SHP77 treated with DMSO at 0.1 percent for 48 hours (cell line): ENCODE measurements around the gene RNASEH2A.
A peak's percentile ranks its signal among the peaks of the same experiment; 100 is the strongest.
"Not testable (repeated sequence)": the region's sequence is repeated elsewhere in the genome, so short reads cannot be mapped to it uniquely, and the experiment has no call there.

Source experiments
- DNase-seq: peaks from one replicate; lab custom pipeline; 2025; lab: John Stamatoyannopoulos, UW

RNASEH2A gene

DNA sequence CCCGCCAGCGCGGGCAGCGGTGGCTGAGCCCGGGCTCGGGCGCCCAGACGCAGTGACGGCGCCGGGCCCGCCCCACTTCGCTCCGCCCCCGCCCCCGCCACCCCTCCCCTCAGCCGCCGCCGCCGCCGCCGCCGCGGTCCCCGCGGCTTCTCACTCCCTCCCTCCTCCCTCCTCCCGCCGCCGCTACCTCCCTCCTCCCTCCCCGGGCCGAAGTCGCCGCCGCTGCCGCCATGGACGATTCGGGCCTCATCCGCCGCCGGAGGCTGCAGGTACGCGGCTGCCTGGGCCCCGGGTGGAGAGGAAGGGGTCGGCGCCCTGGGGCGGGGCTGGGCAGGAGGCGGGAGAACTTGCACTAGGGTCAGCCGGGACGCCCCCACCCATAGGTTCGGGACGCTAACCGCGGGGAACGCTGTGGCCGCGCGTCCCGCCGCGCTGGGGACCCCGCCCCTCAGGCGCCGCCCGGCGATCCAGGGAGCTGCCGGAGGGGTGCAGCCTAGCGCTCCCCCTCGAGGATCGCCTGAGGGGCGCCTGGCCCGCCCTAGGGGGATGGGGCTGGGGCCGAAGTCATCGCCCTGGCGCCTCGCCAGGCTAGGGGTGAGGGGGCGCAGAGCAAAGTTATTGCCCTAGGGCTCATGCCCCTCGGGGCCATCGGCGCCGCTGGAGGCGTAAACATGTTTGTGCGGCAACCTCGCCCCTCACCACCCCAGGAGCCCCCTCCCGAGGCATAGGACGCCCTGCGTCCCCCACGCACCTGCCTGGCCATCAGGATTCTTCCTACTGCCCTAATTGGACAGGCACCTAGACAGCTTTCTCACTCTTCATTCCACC lies 27.6 kb downstream of the RNASEH2A start:
- peak; percentile 16 for DNase-seq

DNA sequence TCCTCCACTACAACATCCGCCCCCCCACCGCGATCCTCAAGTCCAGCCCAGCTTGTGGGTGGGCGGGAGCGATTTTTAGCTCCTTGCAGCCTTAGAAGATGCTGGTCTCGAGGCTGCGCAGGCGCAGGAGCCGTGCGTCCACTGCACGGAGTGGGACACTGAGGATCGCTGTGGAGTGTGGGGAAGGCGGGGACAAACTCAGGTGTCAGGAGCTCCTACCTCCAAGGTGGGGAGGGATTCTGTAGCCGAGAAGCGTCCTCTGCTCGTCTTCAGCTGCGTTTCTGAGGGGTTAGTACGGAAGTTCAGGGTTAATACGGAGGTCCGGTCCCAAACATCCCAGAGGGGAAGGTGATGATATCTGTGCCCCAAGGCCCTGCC lies 28.2 kb downstream of the RNASEH2A start, which contains the start of gene RTBDN:
RTBDN (minus strand) TSS at position 14 of the 378 bp plus-strand sequence. CDS start 4,600 bp downstream, outside the sequence.
- DNase-seq = no peak

DNA sequence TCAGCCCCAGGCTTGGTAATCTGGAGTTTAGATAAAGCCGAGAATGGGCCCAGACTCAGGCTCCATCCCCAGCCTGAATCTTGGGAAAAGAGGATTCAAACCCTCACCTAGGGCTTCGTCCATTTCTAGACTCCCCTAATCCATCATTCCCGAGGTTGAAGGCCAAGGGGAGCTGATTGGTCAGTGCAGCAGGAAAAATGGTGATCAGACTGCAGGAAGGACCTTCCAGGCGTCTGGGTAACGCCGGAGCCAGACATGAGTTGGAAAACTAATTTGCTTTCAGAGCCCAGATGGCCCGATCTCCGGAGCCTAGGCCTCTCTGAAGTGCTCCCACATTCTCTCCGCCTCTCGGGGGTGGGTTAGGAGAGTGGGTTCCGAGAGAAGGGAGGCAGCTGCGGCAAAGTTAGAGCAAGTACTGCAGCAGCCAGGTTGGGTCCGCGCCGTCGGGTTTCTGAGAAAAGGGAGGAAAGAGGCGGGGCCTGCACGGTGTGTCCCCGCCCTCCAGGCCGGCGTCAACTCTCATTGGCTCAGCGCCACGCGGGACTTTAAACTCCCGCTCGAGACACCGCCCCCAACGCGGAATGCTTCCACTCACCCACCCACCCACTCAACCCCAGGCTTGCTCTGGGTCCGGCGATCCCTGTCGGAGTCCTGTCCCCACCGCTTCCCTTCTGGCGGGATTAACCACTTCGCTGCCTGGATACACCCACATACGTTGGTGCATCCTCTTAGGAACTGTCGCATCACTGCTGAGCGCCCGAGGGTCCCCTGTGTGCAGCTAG lies 28.8 kb downstream of the RNASEH2A start:
- DNase-seq = peak; percentile 39

DNA sequence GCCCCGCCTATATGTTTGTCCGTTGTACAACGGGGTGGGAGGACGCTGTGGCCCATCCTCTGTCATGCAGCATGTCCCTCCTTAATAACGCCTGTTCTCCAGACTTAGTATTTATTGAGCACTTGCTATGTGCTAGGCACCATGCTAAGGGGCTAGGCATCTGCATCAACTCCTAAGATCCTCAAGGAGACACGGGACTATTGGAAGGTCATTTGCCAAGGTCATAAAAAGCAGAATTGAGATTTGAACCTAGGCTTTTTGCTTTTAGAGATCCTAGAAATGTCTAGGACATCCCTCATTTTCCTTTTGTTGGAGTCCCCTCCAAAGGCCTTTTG lies 30.1 kb downstream of the RNASEH2A start:
- no peak for DNase-seq

DNA sequence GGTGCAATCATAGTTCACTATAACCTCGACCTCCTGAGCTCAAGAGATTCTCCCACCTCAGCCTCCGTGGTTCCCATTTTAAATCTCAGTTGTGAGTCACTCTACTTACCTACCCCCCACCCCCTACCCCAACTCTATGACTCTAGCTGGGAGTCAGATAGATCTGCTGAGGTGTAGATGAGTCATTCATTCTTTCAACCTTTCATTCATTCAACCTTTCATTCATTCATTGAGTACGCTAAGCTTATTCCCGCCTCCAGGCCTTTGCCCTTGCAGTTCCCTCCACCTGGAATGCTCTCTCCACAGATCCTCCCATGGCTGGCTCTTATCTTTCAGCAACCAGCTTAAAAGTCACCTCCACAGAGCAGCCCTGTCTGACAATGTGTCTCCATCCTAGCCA lies 30.8 kb downstream of the RNASEH2A start:
- no peak for DNase-seq

DNA sequence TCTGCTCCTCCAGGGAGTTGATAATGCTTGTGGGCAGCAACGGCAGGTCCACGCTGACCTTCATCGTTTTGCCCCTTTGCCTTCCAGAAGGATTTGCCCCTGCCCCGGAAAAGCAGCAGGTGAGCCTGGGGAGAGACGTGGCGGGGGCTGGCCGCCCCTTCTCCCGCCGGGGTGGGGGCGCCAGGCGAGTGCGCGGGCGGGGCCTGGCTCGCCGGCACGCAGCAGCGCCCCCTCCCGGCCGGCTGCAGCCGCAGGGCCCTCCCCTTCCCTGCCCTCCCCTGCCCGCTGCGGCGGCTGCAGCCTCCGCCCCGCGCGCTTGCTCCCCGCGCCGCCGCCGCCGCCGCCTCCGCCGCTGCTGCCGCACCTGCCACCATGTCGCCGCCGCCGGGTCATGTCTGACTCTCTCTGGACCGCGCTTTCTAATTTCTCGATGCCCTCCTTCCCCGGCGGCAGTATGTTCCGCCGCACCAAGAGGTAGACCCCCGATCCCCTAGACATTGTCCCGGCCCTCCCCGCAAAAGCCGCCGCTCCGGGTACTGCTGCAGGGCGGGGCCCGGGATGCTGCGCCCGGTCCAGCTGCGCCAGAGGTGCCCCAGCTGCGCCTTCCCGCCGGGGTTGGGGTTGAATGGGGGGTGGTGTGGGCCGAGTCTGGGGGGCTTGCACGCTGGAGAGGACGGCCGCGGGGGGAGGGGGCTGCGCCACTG lies 31.9 kb downstream of the RNASEH2A start, which contains the start of gene MAST1:
MAST1 (plus strand) TSS at position 334 of the 704 bp plus-strand sequence; CDS start at position 392, 58 bp downstream.
- peak; percentile 43 for DNase-seq

DNA sequence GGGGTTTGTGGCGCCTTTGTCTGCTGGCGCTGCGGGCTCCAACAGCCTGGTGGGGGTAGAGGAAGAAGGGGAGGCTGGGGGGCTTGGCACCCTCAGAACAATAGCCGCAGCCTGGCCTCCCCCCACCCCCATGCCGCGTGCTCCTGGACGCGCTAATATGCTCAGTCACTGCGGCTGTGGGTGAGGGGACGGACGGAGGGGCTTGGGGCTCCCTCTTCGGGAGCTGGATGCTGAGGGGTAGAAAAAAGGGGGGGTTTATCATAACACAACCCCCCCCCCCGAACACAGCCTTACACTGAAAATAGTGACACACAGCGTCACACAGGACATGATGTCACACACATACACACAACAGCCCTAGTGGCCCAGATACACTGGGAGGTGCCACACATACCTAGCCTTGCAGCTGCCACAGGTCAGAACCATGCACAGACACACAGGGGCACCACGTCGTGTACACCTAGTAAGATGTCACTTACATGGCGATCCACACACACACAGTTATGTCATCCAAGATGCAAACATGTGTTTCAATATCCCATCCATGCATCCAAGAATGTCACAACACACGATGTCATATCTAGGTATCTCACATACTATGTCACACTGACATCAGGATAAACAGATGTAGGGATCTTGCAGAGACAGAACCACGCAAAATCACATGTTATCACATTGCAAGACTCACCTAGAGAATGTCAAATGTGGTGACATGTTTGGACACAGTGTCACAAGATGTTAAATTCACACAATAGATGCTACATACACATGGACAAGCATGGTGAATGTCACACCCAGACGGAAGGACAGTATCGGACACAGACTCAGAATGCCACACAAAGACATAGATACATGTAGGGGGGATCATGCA lies 32.7 kb downstream of the RNASEH2A start:
- no peak for DNase-seq

DNA sequence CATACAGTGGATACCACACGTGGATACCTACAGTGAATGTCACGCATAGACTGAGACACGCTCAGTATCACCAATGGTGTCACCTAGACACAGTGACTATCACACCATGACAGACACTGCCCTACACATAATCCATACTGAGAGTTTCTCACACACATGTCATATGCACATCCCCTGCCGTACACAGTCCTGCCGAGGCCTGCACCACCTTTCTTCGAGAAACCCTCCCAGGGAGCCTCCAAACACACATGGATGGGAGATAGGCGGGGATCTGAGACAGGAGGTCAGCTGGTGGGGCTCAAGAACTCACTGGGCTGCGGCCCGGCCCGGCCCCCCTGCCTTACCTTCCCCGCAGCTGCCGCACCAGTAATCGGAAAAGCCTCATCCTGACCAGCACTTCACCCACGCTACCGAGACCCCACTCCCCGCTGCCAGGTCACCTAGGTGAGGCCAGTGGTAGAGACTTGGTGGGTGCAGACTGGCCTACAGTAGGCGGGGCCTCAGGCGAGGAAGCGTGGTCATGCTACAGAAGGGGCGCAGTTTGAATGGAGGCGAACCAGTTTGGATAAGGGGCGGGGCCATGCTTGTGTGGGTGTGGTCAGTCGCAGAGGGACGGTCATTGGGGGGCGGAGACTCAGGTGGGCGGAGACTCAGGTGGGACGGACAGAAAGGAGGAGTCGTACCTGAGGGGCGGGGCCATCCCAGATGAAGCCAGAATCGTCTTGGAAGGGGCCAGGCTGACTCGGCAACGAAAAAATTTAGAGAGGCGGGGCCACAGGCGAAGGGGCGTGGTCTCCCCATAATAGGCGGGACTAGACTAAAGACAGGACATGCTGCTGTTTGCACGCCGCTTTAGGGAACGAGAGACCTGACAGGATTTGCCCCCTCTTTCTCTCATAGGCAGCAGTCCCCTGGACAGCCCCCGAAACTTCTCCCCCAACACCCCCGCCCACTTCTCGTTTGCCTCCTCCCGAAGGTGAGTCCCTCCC lies 34.0 kb downstream of the RNASEH2A start:
- no peak for DNase-seq

DNA sequence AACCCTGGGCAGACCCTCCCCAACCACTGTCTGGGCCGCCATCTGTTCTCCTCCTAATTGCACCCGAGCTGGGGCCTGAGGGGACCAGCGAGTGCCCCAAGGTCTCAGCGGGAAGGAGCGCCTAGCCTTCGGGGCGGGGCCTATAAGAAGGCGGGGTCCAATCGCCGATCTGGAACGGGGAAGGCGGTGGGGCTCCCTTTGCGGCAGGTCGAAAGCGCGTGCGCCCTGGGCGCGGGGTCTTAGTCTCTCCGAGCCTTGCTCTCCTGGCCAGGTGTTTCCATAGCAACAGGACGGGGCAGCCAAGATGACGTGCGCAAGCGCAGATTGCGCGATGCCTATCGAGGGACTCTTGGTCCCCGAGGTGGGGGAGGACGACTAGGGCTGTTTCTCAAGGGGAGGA lies 34.7 kb downstream of the RNASEH2A start:
- no peak for DNase-seq

DNA sequence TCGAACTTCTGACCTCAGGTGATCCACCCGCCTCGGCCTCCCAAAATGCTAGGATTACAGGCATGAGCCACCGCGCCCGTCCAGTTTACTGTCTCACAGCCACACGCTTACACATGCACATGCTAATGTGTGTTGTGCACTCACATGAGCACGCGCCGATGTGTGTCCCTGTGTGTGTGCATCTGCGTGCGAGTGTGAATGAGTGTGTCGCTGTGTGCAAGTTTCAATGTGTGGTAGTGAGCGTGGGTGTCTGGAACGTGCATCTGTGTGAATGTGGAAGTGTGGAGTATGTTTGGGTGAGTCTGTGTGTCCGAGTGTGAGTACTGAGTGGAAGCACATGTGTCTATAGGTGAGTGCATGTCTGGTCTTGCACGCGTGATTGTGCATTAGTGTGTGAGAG lies 36.1 kb downstream of the RNASEH2A start:
- DNase-seq = no peak

DNA sequence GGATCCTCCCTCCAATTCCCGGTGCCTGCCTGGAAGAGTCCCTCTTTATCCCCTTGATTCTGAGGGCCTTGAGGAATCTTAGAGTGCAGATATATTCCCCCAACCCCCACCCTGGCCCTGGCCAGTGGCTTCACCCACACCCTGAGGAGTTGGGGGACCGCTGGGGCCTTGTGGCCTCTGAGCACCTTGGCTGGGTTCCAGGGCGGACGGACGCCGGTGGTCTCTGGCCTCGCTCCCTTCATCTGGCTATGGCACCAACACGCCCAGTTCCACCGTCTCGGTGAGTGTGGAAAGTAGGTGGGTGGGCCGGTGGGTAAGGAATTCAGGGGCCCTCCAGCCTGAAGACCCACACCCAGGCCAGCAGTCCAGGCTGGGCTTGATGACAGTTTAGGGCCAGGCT lies 36.9 kb downstream of the RNASEH2A start:
- DNase-seq = no peak

DNA sequence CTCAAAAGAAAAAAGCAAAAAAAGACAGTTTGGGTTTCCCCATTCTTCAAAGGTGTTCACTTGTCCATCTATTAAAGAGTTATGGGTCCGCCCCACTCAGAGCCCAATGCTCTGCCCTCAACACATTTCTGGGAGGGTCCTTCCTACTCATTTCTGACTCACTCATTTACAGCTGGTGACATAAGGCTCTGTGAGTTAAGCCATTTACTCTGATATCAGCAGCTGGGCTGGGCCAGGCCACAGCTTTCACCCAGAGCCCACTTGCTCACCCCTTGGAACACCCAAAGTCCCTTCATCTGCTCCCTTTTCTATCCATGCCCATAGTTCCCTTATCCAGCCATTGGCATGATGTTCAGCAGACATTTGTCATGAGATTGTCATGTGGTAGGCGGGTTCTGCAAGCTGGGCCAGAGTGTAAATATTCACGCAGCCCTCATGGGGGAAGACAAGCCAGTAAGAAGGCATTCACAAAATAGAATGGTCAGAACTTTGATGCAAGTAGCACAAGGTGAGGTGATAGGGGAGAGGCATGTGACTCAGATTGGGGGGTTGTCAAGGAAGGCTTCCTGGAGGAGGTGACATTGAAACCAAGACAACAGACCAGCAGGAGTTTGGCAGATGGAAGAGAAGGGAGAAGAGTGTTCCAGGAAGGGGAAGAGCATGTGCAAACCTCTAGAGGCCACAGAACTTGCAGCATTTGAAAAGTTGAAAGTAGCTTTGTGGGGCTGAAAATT lies 37.8 kb downstream of the RNASEH2A start:
- no peak for DNase-seq

DNA sequence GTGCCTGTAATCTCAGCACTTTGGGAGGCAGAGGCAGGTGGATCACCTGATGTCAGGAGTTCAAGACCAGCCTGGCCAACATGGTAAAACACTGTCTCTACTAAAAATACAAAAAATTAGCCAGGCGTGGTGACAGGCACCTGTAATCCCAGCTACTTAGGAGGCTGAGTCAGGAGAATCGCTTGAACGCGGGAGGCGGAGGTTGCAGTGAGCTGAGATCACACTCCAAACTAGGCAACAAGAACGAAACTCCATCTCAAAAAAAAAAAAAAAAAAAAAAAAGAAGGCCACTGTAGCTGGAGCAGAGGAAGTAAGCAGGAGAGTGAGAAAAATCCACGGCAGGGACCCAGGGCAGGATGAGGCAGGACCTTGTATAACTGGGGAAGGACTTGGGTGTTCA lies 40.2 kb downstream of the RNASEH2A start:
- DNase-seq = not testable (repeated sequence)

DNA sequence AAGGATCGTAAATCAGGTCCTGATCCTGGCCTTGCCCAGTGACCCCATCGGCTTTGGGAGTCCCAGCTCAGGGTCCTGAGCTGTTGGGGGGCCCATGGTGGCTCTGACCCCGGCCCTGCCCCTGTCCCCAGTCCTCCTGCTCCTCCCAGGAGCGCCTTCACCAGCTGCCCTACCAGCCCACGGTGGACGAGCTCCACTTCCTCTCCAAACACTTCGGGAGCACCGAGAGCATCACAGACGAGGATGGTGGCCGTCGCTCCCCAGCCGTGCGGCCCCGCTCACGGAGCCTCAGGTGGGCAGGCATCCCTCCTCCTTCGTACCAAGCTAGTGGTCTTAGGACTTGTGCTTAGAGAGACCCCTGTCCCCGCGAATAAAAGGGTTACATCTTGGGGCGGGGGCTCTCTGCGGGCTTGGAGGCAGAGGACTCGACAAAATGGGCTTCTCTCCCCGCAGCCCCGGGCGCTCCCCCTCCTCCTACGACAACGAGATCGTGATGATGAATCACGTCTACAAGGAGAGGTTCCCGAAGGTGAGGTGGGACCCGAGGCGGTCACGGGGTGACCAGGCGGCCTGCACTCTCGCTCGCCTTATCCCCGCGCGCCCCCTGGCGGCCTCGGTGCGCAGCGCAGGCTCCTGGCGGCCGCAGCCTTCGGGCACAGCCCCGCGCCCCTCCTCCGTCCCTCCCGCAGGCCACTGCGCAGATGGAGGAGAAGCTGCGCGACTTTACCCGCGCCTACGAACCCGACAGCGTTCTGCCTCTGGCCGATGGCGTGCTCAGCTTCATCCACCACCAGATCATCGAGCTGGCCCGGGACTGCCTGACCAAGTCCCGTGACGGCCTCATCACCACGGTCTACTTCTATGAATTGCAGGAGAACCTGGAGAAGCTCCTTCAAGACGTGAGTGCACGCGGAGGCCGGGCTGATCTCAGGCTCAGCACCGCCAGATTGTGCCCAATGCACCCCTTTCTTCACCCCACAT lies 41.1 kb downstream of the RNASEH2A start:
- peak; percentile 15 for DNase-seq

DNA sequence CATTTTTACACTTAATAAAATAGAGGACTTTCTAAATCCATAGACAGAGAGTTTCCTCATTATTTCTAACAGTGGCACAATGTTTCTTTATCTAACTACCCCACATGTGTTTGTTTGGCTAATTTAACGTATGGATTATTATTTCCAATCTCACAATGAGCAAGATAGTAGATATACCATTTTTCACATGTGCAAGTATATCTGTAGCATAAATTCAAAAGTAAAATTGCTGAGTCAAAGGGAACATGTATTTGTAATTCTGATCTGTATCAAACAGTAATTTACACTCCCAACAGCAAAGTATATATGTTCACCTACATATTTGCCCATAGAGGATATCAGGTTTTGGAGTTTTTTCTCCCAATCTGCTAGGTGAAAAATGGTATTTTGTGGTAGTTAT lies 50.3 kb downstream of the RNASEH2A start:
- DNase-seq = no peak

DNA sequence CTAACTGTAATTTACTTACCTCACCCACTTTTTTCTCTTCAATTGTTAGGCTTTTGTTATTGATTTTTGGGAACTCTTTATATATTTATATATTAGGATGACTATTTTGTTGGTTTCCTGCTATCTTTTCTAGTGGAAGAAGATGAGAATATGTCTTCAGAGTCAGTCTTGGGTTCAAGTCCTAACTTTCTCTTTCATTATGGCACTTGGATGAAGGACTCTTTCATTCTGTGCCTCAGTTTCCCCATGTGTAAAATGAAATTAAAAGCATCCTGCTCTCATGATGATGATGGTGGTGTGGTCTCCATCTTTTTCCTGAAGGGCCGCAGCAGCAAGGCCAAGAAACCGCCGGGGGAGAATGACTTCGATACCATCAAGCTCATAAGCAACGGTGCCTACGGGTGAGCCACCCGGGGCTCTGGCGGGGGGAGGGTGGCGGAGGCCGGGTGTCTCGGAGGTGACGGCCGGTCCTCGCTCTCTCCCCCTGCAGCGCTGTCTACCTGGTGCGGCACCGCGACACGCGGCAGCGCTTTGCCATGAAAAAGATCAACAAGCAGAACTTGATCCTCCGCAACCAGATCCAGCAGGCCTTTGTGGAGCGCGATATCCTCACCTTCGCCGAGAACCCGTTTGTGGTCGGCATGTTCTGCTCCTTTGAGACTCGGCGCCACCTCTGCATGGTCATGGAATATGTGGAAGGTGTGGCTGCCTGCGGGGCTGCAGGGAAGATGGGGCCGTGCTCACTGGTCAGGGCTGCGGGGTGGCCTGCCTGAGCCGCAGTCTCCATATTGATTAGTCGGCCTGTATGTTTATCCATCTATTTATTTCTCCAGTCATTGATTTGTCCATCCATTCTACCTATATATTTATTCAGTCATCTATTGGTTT lies 51.9 kb downstream of the RNASEH2A start:
- DNase-seq = no peak

DNA sequence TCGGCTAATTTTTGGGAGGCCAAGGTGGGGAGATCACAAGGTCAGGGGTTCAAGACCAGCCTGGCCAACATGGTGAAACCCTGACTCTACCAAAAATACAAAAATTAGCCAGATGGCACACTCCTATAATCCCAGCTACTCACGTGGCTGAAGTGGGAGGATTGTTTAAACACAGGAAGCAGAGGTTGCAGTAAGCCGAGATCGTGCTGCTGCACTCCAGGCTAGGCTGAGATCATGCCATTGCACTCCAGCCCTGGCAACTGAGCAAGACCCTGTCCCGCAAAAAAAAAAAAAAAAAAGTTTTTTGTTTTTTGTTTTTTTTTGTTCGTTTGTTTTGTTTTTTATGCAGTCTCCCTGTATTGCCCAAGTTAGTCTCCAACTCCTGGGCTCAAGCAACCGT lies 53.2 kb downstream of the RNASEH2A start:
- no peak for DNase-seq
